ENCODE measurements around the gene RFPL3.
A peak's percentile ranks its signal among the peaks of the same experiment; 100 is the strongest.

Gene RFPL3

DNA sequence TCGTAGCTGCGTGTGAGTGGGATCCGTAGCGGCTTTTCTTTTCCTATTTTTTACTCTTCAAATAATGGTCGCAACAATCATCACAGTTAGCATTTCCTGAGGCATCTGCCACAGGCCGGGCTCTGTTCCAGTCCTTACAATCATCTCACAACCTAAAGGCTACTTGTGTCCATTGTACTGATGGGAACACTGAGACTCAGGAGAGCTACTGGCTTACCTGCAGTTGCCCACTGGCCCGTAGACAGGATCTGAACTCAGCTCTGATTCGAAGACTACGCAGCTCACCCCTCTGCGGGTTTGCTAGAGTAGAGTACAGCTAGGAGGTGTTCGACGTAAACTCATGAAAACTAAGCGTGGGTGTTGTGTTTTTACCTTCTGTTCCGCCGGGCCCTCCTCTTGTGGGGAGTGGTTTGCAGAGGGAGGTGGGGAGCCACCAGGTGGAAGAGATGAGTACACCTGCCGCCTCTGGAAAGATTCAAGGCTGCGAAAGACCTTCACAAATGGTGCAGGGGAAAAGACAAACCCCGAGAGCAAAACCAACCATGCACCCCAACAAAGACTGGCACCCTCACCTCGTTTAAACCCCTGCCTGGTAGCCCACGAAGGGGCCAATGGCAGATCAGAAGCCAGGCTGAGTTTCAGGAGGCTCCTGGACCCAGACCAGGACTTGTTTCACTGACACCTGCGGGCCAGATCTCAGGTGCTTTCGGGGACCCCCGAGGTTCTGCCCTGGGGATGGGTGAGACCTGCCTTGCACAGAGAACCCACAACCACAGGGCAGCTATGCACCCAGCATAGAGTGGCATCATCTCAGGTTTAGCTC lies 18.3 kb upstream of the RFPL3 start (continued):
- TF ChIP-seq, protein P1, sequence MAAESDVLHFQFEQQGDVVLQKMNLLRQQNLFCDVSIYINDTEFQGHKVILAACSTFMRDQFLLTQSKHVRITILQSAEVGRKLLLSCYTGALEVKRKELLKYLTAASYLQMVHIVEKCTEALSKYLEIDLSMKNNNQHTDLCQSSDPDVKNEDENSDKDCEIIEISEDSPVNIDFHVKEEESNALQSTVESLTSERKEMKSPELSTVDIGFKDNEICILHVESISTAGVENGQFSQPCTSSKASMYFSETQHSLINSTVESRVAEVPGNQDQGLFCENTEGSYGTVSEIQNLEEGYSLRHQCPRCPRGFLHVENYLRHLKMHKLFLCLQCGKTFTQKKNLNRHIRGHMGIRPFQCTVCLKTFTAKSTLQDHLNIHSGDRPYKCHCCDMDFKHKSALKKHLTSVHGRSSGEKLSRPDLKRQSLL (tag by site-specific recombination; IDR thresholded peaks at IDR 0.05), result no peak
- TF ChIP-seq ZNF596 (tag by site-specific recombination; IDR thresholded peaks at IDR 0.05) (no peak), ZNF510 (tag by site-specific recombination; IDR thresholded peaks at IDR 0.05; ENCODE audit: insufficient replicate concordance) (no peak), SALL2 (tag by site-specific recombination; IDR thresholded peaks at IDR 0.05; ENCODE audit: borderline replicate concordance) (no peak), ZNF843 (tag by site-specific recombination; IDR thresholded peaks at IDR 0.05) (no peak)

DNA sequence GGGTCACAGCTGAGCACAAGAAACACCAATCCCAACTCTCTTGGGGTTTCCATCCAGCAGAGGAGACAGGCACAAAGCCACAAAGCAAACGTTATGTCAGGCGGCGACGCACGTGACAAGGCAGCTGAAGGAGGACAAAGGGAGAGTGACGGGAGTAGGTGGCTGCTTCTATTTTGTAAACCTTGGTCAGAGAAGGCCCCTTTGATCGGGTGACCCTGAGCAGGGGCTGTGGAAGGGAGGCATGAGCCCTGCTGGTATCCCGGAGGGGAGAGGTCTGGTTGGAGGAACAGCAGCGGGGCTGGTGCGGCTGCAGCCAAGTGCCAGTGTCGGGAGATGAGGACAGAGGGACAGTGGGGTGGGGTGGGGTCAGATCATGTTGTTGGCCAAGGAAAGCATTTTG lies 17.3 kb upstream of the RFPL3 start:
- CTCF ChIA-PET, result no interaction called here
- POLR2A ChIA-PET, result no interaction called here

GRCh38 chr22:32341122-32341740 lies 16.4 kb upstream of the RFPL3 start:
- H3K4me3 ChIP-seq (ENCODE audit: low read depth, low read length), result no peak overlapping the region
- ChIA-PET POLR2A (no interaction called here), CTCF (interaction anchor here (0.5 kb wide), 1 partner anchor 178 kb away, joined by 4 read pairs; no protein-coding TSS in a partner anchor)
- H3K36me3 ChIP-seq (ENCODE audit: control insufficient read depth in 2 of 2, insufficient read depth in 1 of 2, low read length in 2 of 2), result no peaks in the 10 kb centered on the region
- H3K4me1 ChIP-seq (ENCODE audit: control insufficient read depth, insufficient read depth, low read length), result no peaks in the 10 kb centered on the region
- no peak overlapping the region for H3K27ac ChIP-seq (ENCODE audit: extremely low read depth, low read depth, low read length)
- TF ChIP-seq SP3 (tag by site-specific recombination; IDR thresholded peaks at IDR 0.05) (no peak), GLIS1 (tag by site-specific recombination; IDR thresholded peaks at IDR 0.05) (no peak), ZNF266 (tag by site-specific recombination; IDR thresholded peaks at IDR 0.05; ENCODE audit: low read depth) (no peak), ZSCAN30 (tag by site-specific recombination; IDR thresholded peaks at IDR 0.05) (no peak), ZNF530 (tag by site-specific recombination; IDR thresholded peaks at IDR 0.05; ENCODE audit: low read depth) (no peak), ZNF658 (tag by site-specific recombination; IDR thresholded peaks at IDR 0.05) (no peak), SCRT1 (tag by site-specific recombination; IDR thresholded peaks at IDR 0.05; ENCODE audit: borderline replicate concordance) (no peak), ZNF544 (tag by site-specific recombination; IDR thresholded peaks at IDR 0.05) (no peak)
- TF ChIP-seq, protein P2, sequence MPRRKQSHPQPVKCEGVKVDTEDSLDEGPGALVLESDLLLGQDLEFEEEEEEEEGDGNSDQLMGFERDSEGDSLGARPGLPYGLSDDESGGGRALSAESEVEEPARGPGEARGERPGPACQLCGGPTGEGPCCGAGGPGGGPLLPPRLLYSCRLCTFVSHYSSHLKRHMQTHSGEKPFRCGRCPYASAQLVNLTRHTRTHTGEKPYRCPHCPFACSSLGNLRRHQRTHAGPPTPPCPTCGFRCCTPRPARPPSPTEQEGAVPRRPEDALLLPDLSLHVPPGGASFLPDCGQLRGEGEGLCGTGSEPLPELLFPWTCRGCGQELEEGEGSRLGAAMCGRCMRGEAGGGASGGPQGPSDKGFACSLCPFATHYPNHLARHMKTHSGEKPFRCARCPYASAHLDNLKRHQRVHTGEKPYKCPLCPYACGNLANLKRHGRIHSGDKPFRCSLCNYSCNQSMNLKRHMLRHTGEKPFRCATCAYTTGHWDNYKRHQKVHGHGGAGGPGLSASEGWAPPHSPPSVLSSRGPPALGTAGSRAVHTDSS (tag by site-specific recombination; IDR thresholded peaks at IDR 0.05), result no peak
- no peaks in the 10 kb centered on the region for H3K9me3 ChIP-seq (ENCODE audit: control insufficient read depth, insufficient read depth, low read depth, low read length)

More for the DNA sequence above, 17.3 kb upstream of the RFPL3 start:
- Histone ChIP-seq H3K4me1 (ENCODE audit: control insufficient read depth, insufficient read depth, low read length) (no peaks in the 10 kb centered on the region), H3K4me3 (ENCODE audit: low read depth, low read length) (no peak overlapping the region), H3K9me3 (ENCODE audit: control insufficient read depth, insufficient read depth, low read depth, low read length) (no peaks in the 10 kb centered on the region), H3K36me3 (ENCODE audit: control insufficient read depth in 2 of 2, insufficient read depth in 1 of 2, low read length in 2 of 2) (no peaks in the 10 kb centered on the region), H3K27ac (ENCODE audit: extremely low read depth, low read depth, low read length) (no peak overlapping the region)
- TF ChIP-seq ZNF341 (tag by site-specific recombination; IDR thresholded peaks at IDR 0.05; ENCODE audit: low read depth) (peak; percentile 34; the same call in 1 of the 2 replicates), SALL2 (tag by site-specific recombination; IDR thresholded peaks at IDR 0.05; ENCODE audit: borderline replicate concordance) (no peak)

GRCh38 chr22:32342977-32343376 lies 14.7 kb upstream of the RFPL3 start:
- no peaks in the 10 kb centered on the region for H3K4me1 ChIP-seq (ENCODE audit: control insufficient read depth, insufficient read depth, low read length)
- no peak overlapping the region for H3K27ac ChIP-seq (ENCODE audit: extremely low read depth, low read depth, low read length)
- ChIA-PET CTCF (interaction anchor here (1.3 kb wide), 1 partner anchor 25 kb away, joined by 4 read pairs; no protein-coding TSS in a partner anchor), POLR2A (no interaction called here)
- TF ChIP-seq ZNF223 (tag by site-specific recombination; IDR thresholded peaks at IDR 0.05) (no peak), SETDB1 (IDR thresholded peaks at IDR 0.05; ENCODE audit: insufficient read length, low read length) (no peak), ZNF776 (tag by site-specific recombination; IDR thresholded peaks at IDR 0.05; ENCODE audit: borderline replicate concordance) (no peak), ZNF114 (tag by site-specific recombination; IDR thresholded peaks at IDR 0.05) (no peak), ZNF239 (tag by site-specific recombination; IDR thresholded peaks at IDR 0.05) (no peak)
- no peak overlapping the region for H3K4me3 ChIP-seq (ENCODE audit: low read depth, low read length)
- H3K9me3 ChIP-seq (ENCODE audit: control insufficient read depth, insufficient read depth, low read depth, low read length), result no peaks in the 10 kb centered on the region
- H3K36me3 ChIP-seq (ENCODE audit: control insufficient read depth in 2 of 2, insufficient read depth in 1 of 2, low read length in 2 of 2), result no peaks in the 10 kb centered on the region
